ENCODE results near the gene SNAPC3. TPM values are rescaled to one million over a fixed set of nuclear protein-coding genes. Genes with fewer than 3 reads are reported as not detected.

SNAPC3 gene
- total and polyA plus RNA-seq, 5 donors = 15.4 to 29.6 (median 25.0) TPM

DNA sequence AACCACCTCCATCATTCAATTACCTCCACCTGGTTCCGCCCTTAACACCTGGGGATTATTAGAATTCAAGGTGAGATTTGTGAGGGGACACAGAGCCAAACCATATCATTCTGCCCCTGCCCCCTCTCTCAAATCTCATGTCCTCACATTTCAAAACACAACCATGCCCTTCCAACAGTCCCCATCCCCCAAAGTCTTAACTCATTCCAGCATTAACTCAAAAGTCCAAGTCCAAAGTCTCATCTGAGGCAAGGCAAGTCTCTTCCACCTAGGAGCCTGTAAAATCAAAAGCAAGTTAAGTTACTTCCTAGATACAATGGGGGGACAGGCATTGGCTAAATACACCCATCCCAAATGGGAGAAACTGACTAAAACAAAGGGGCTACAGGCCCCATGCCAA is 69.3 kb downstream of the SNAPC3 start:
- DNase-seq (no peak), ATAC-seq (no peak)
- H3K27ac ChIP-seq (ENCODE audit: low read length) = no peak overlapping the region
- 100% methylated on average over 1 of the region's 1 CpG for WGBS
- no peak overlapping the region for H3K4me3 ChIP-seq (ENCODE audit: low read length)
- no peaks in the 10 kb centered on the region for H3K27me3 ChIP-seq (ENCODE audit: control insufficient read depth, insufficient read depth)
- no peaks in the 10 kb centered on the region for H3K4me1 ChIP-seq (ENCODE audit: control insufficient read depth, insufficient read depth, low read length)
- no peaks in the 10 kb centered on the region for H3K9me3 ChIP-seq (ENCODE audit: control insufficient read depth, low read length)
- intact Hi-C loops (cut with DNase I) = no loop called here

DNA sequence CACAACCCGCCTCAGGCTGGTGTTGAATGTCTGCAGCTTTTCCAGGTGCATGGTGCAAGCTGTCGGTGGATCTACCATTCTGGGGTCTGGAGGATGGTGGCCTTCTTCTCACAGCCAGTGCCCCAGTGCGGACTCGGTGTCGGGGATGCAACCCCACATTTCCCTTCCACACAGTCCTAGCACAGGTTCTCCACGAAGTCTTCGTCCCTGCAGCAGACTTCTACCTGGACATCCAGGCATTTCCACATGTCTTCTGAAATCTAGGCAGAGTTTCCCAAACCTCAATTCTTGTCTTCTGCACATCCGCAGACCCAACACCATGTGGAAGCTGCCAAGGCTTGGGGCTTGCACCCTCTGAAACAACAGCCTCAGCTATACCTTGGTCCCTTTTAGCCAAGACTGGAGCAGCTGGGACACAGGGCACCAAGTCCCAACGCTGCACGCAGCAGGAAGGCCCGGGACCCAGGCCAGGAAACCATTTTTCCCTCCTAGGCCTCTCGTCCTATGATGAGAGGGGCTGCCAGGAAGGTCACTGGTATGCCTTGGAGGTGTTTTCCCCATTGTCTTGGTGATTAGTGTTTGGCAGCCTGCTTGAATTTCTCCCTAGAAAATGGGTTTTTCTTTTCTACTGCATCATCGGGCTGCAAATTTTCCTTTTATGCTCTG is 69.9 kb downstream of the SNAPC3 start:
- no peak for ATAC-seq

DNA sequence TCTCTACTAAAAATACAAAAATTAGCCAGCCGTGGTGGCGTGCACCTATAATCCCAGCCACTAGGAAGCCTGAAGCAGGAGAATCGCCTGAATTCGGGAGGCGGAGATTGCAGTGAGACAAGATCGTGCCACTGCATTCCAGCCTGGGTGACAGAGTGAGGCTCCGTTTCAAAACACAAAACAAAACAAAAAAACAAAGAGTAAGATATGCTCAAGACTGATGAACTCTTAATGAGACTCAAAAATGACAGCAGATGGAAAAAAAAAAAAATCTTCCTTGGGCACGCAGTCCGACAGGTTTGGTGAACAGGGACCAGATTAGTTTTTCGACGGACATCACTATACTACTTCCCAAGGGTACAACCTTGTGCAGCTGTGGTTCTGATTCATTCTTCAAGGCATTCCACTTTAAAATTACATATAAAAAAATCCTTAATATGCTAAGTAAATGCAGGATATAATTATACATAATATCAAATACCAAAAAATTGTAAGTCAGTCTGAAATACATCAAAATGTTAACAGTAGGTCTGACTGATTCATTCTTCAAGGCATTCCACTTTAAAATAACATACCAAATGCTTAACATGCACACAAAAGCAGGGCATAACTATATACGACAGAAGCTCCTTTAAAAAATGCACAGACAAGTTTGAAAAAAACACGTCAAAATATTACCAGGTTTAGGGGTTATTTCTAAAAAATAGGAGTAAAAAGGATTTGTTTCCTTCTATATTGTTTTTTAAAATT is 75.7 kb downstream of the SNAPC3 start:
- WGBS = 96% methylated on average over 13 of the region's 13 CpGs
- intact Hi-C loops (cut with DNase I) = no loop called here
- DNase-seq = no peak

More for the DNA sequence above, 69.9 kb downstream of the SNAPC3 start:
- no peaks in the 10 kb centered on the region for H3K9me3 ChIP-seq (ENCODE audit: control insufficient read depth, low read length)
- no peak for DNase-seq
- no peaks in the 10 kb centered on the region for H3K27me3 ChIP-seq (ENCODE audit: control insufficient read depth, insufficient read depth)
- no peaks in the 10 kb centered on the region for H3K4me1 ChIP-seq (ENCODE audit: control insufficient read depth, insufficient read depth, low read length)
- WGBS = 87% methylated on average over 13 of the region's 13 CpGs
- intact Hi-C loops (cut with DNase I) = no loop called here
- no peak overlapping the region for H3K27ac ChIP-seq (ENCODE audit: low read length)
- no peak overlapping the region for H3K4me3 ChIP-seq (ENCODE audit: low read length)

DNA sequence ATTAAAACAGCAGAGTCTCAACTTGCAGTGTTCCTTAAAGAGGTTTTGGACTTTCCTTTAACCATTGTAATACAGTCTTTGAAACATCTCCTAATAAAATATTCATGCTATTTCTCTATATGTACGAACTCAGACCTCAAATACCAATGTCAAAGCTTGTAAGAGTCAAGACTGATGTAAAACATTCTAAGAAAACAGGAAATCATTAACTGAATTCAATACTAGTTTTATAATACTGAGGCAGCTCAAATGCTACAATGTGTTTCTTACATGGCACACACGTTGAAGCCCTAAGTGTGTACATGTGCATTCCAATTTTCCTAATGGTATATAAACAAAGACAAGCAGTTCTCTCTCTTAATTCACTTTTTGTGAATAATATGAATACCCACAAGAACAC is 76.5 kb downstream of the SNAPC3 start:
- ATAC-seq (no peak), DNase-seq (no peak)
- WGBS = 75% methylated on average over 2 of the region's 2 CpGs
- H3K4me3 ChIP-seq (ENCODE audit: low read length) = no peak overlapping the region
- no peaks in the 10 kb centered on the region for H3K27me3 ChIP-seq (ENCODE audit: control insufficient read depth, insufficient read depth)
- H3K9me3 ChIP-seq (ENCODE audit: control insufficient read depth, low read length) = no peaks in the 10 kb centered on the region
- no peaks in the 10 kb centered on the region for H3K4me1 ChIP-seq (ENCODE audit: control insufficient read depth, insufficient read depth, low read length)
- intact Hi-C loops (cut with DNase I) = no loop called here
- H3K27ac ChIP-seq (ENCODE audit: low read length) = no peak overlapping the region

More for the DNA sequence above, 75.7 kb downstream of the SNAPC3 start:
- Histone ChIP-seq H3K27me3 (ENCODE audit: control insufficient read depth, insufficient read depth) (no peaks in the 10 kb centered on the region), H3K4me3 (ENCODE audit: low read length) (no peak overlapping the region), H3K9me3 (ENCODE audit: control insufficient read depth, low read length) (no peaks in the 10 kb centered on the region), H3K27ac (ENCODE audit: low read length) (no peak overlapping the region), H3K4me1 (ENCODE audit: control insufficient read depth, insufficient read depth, low read length) (no peaks in the 10 kb centered on the region)
- no peak for ATAC-seq

DNA sequence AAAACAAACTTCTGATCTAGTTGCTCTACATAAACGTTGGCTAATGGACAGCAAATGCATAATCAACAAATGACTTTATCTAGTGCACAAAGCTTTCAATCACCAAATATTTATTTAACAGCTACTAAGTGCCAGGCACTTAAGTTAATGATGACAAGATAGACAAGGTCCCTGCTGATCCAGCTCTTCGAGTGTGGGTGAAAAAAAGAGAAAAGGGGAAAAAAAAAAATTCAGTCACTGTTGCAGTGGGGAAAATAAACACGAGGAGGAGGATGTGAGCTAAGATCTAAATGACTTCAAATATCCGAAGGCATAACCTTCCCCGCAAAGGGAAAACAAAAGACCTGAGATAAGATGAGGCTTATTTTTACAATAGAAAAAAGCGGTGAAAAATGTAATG is 78.5 kb downstream of the SNAPC3 start:
- no peak for ATAC-seq
- no peaks in the 10 kb centered on the region for H3K9me3 ChIP-seq (ENCODE audit: control insufficient read depth, low read length)
- intact Hi-C loops (cut with DNase I) = no loop called here
- no peak overlapping the region for H3K4me3 ChIP-seq (ENCODE audit: low read length)
- WGBS = 57% methylated on average over 6 of the region's 6 CpGs
- H3K4me1 ChIP-seq (ENCODE audit: control insufficient read depth, insufficient read depth, low read length) = no peaks in the 10 kb centered on the region
- H3K27me3 ChIP-seq (ENCODE audit: control insufficient read depth, insufficient read depth) = no peaks in the 10 kb centered on the region
- no peak overlapping the region for H3K27ac ChIP-seq (ENCODE audit: low read length)
- no peak for DNase-seq

DNA sequence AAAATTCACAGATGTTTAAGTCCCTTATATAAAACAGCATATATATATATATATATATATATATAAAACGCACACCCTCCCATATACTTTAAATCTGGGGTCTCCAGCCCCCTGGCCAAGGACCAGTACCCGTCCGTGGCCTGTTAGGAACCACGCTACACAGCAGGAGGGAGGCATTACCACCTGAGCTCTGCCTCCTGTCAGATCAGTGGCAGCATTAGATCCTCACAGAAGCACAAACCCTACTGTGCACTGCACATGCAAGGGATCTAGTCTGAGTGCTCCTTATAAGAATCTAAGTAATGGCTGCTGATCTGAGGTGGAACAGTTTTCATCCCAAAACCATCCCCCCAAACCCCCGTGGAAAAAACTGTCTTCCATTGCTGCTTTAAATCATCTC is 79.1 kb downstream of the SNAPC3 start:
- WGBS = 90% methylated on average over 5 of the region's 5 CpGs
- Histone ChIP-seq H3K9me3 (ENCODE audit: control insufficient read depth, low read length) (no peaks in the 10 kb centered on the region), H3K4me3 (ENCODE audit: low read length) (no peak overlapping the region), H3K27me3 (ENCODE audit: control insufficient read depth, insufficient read depth) (no peaks in the 10 kb centered on the region), H3K27ac (ENCODE audit: low read length) (no peak overlapping the region), H3K4me1 (ENCODE audit: control insufficient read depth, insufficient read depth, low read length) (no peaks in the 10 kb centered on the region)
- DNase-seq (no peak), ATAC-seq (no peak)
- intact Hi-C loops (cut with DNase I) = no loop called here

DNA sequence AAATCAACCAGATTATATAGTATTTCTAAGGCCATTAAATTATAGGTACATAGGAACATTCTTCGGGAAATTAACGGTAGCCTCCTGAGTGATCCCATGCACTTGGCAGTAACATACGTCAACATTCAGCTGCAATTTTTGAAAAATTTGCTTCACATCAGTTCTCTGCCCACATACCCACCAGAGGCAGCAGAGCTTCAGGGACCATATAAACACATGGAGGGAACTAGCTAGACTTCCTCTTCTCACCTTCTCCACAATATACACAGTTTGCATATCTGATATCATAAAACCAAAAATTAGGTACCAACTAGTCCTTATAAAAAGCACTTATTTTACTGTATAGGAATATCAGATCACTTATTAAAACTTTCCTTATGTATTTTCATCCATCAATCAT is 83.2 kb downstream of the SNAPC3 start:
- no peaks in the 10 kb centered on the region for H3K27me3 ChIP-seq (ENCODE audit: control insufficient read depth, insufficient read depth)
- H3K4me3 ChIP-seq (ENCODE audit: low read length) = no peak overlapping the region
- no peak for ATAC-seq
- no peaks in the 10 kb centered on the region for H3K4me1 ChIP-seq (ENCODE audit: control insufficient read depth, insufficient read depth, low read length)
- intact Hi-C loops (cut with DNase I) = no loop called here
- no peak for DNase-seq
- H3K27ac ChIP-seq (ENCODE audit: low read length) = no peak overlapping the region
- whole genome bisulfite sequencing = 87% methylated on average over 3 of the region's 3 CpGs
- H3K9me3 ChIP-seq (ENCODE audit: control insufficient read depth, low read length) = no peaks in the 10 kb centered on the region

DNA sequence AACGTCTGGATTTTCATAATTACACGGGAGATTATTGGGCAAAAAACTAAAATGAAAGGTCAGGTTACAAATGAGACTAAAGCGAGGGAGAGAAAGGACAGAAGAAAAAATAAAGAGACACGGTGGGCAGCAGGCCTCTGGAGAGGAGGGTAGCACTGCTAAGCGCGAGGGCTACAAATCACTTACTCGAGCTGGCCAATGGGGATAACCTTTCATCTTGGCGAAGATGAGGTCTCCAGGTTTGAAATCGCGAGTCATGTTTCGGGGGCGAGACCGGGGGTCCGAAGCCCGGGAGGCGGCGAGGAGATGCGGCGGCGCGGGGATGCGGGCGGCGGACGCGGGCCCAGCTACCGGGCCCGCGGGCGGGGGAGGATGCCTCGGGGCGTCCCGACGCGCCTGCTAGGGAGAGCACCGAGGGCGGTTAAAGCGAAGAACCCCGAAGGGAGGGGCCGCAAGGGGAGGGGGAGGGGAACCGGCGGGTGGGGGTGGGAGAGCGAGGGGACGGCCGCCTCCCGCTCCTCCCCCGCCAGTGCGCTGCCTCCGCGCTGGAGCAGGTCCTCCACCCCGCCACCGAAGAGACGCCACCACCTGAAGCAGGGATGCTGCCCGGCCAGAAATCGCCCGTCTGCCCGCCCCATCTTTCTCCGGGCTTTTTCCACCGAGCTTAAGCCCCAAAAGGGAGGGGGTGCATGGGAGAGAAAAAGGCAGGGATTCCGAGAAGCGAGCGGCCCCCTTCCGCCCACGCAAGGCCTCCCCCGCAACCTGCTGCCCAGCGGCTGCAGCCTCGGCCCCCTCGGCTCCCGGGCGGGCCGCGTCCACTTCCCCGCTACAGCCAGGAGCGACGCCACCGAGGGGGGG is 87.5 kb downstream of the SNAPC3 start:
- under 1% methylated on average over 76 of the region's 76 CpGs for WGBS
- H3K27ac ChIP-seq (ENCODE audit: low read length) = peak overlapping the region; percentile 91
- H3K9me3 ChIP-seq (ENCODE audit: control insufficient read depth, low read length) = no peaks in the 10 kb centered on the region
- ATAC-seq (peak; percentile 80 to 81), DNase-seq (peak; percentile 49 to 77 (median 71))
- no peaks in the 10 kb centered on the region for H3K27me3 ChIP-seq (ENCODE audit: control insufficient read depth, insufficient read depth)
- intact Hi-C loops (cut with DNase I) = no loop called here
- H3K4me1 ChIP-seq (ENCODE audit: control insufficient read depth, insufficient read depth, low read length) = no peaks in the 10 kb centered on the region
- peak overlapping the region; percentile 84 for H3K4me3 ChIP-seq (ENCODE audit: low read length)

DNA sequence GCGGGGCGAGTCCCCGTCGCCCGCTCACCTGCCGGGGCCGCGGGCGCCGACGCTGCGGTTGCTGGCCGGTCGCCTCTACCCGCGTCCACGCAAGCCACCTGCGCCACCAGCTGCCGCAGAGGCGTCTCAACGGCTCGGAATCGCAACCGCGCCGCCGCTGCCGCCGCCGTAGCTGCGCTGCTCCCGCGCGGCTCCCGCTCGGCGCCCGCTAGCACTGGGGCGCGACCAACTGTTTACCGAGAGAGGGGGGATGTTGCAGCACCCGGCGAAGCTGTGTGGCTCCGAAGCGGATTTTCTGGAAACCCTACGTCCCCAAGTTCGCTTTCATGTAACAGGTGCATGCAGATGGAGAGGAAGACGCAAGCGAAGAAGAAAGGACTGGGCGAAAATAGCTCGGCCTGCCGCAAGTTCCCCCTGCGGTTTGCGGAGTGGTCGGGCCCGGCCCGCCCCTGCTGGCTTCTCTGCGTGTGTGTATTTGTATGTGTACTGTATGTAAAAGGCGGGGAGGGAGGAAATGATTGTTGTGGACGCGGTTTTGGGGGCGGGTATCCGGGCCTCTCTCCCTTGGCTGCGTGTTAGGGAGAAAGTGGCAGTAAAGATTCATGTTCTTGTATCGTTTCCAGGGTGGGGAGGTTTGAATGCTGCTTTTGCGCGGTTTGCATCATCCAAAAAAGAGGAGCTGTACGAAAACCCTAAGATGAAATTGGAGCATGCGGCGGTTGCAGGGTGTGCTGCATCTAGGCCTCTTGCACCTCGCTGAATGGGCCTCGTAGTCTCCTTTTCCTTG is 88.3 kb downstream of the SNAPC3 start, which contains the start of gene PSIP1:
Gene PSIP1 (minus strand): TSS at position 182 of the 787 bp plus-strand sequence. CDS start 782 bp downstream, outside the sequence.
- DNase-seq = peak; percentile 74 to 90 (median 90)
- peak; percentile 92 to 94 for ATAC-seq
- no peaks in the 10 kb centered on the region for H3K9me3 ChIP-seq (ENCODE audit: control insufficient read depth, low read length)
- intact Hi-C loops (cut with DNase I) = no loop called here
- H3K27me3 ChIP-seq (ENCODE audit: control insufficient read depth, insufficient read depth) = no peaks in the 10 kb centered on the region
- no peaks in the 10 kb centered on the region for H3K4me1 ChIP-seq (ENCODE audit: control insufficient read depth, insufficient read depth, low read length)
- WGBS = under 1% methylated on average over 72 of the region's 72 CpGs
- peak within 1 kb of the TSS; percentile 84 for H3K4me3 ChIP-seq (ENCODE audit: low read length)
- peak within 1 kb of the TSS; percentile 91 for H3K27ac ChIP-seq (ENCODE audit: low read length)
